Stimulated activated CD8-positive, alpha-beta memory T cell treated with anti-CD3 and anti-CD28 coated beads, Interleukin-15, amount 100 ng/mL, for 48 hours (primary cell): ENCODE measurements around the gene COA8.
"Not testable (repeated sequence)": the region's sequence is repeated elsewhere in the genome, so short reads cannot be mapped to it uniquely, and the experiment has no call there.

Experiments used
- DNase-seq, 2 donors: peaks; one replicate each; pipeline ENCODE4 v3.0.0-alpha.2; 2020; ENCODE audit warnings: low read depth in 2 of 2

The COA8 gene

DNA sequence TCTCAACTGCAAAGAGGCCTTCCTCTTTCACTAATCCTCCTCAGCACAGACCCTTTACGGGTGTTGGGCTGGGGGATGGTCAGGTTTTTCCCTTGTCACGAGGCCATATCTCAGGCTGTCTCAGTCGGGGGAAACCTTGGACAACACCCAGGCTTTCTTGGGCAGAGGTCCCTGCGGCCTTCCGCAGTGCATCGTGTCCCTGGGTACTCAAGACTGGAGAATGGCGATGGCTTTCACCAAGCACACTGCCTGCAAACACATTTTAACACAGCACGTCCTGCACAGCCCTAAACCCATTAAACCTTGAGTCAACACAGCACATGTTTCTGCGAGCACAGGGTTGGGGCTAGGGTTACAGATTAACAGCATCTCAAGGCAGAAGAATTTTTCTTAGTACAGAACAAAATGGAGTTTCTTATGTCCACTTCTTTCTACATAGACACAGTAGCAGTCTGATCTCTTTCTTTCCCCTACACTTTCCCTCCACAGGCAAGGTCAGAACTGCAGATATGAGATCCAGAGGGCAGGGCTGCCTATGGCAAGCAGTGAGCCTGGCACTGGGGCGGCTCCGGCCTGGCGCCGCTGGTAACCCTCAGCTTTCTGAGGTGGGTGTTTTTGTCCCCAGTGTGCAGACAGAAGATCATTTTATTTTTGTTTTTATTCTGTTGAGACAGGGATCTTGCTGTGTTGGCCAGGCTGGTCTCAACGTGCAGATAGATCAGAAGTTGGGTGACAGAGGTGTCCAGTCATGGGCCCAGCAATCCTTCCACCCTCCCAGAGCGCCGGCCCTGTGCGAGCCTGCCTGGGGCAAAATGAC, 37.1 kb upstream of the COA8 start:
- not testable (repeated sequence) for DNase-seq

DNA sequence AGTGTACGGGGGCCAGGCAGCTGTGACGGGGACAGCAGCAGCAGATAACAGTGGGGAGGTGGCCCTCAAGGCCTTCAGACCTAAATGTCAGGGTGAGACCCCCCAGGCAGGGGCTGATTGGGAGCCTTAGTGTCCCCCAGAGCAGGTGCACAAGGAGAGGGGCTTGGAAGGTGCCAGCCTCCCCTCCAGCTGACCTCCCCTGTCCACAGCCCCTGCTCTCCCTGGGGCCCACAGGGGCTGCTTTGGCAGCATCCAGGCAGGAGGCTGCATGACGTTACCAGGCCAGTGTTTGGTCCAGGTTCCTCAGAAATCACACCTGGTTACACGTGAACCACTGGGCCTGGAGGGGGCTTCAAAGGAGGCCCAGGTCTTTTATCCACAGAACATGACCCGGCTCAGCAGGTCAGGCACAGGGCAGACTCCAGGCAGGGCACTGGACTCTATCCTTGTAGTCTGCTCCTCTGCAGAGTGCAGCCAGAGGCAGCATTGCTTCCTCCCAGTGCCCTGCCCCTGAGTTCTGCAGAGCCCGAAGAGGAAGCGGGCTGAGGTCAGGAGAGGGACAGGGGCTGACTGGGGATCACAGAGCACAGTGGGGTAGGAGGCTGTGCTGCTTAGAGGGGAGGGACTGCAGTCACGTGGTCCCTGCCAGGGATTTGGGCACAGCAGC, 36.4 kb upstream of the COA8 start:
- no peak for DNase-seq

DNA sequence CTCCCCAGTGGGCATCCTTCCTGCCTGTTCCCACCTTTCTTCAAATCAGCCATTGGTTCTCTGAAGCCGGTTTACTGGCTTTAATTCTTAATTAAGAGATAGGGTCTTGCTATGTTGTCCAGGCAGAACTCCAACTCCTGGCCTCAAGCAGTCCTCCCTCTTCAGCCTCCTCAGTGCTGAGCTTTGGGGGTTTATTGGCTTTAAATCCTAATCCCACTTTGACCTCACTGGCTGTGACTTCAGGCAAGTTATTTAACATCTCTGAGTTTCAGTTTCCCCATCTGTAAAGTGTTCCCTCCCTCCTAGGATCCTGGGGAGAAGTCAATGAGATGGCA, 35.9 kb upstream of the COA8 start:
- no peak for DNase-seq

DNA sequence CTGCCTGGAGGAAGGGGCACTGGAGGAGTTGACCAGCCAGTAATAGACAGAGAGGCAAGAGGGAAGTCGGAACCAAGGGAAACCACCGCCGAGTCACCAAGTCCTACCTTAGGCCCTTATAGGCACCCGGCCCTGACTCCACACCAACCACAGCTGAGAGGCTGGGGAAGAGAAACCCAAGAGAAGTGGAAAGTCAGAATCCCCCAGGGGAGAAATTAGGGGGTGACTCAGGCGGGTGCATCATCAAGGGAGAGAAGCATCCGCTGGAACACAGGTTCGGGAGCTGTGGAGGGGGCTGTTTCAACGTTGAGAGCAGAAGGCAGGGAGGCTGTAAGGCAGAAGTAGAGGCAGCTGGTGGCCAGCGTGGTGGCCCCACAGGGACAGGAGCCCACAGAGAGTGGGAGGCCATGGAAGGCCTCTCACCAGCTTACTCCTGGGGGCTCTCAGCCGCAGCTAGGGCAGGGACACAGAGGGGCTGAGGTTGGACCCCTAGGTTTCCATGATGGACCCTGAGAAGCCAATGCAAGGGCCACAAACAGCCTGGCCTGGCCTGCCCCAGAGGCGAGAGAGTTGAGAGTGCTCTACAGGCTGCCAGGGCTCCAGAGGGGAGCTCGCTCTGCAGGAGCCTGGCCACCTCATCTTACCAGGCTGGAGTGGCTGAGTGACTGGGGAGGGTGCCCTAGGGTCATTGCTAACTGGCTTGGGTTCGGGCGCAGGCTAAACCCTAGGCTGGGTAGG, 35.2 kb upstream of the COA8 start:
- DNase-seq: peak; percentile 34 to 36

DNA sequence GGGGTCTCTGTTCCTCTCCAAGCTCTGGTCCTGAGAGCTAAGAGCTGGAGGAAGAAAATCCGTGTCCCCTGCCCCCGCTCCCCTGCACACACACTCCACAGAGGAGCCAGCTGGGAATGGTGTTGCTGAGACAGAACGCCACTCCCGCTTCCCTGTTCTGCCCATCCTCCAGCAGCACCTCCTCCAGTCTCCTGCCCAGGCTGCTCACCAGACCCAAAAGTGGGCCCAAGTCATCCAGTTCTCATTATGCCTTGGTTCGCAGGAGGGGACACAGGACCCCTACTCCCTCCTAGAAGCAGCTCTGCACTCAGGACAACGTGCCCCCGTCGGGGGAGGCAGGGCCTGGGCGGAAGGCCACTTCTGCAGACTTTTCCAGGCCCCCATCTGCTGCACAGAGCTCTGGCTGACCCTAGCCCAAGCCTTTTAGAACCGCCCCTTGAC, 34.6 kb upstream of the COA8 start:
- DNase-seq: no peak

DNA sequence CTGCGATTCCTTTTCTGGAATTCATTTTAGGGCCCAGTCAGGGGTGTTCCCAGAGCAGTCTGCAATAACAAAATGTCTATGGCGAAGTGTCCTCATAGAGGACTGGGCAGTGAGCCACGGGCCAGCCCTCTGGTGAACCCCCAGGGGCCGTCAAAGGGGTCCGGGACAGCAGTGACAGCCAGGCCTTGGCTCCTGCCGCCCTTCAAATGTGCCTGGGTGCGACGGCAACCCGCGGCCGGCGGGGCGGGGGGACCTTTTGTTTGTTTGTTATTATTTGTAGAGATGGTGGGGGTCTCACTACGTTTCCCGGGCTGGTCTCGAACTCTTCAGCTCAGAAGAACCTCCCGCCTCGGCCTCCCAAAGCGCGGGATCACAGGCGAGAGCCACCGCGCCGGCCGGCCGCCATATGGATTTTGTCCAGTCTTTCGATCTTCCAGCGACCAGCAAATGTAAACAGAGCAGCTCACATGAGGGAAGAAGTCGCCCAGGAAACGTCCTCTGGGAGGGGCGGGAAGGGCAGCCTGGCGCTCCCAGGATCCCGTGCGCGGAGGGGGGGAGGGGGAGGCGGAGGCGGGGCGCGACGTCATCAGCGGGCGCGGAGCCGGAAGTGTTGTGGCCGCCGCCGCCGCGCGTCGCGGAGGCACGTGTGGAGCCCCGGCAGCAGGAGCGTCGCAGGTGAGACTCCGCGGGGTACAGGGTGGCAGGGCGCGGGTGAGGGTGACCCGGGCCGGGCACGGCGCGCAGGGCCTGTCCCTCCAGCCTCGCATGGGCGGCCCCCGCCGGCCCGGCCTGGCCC, 34.0 kb upstream of the COA8 start, which contains the start of gene TRMT61A:
TSS of gene TRMT61A (plus strand) at position 610 of the 796 bp plus-strand sequence. CDS start 783 bp downstream, outside the sequence.
- peak; percentile 56 to 69 for DNase-seq

DNA sequence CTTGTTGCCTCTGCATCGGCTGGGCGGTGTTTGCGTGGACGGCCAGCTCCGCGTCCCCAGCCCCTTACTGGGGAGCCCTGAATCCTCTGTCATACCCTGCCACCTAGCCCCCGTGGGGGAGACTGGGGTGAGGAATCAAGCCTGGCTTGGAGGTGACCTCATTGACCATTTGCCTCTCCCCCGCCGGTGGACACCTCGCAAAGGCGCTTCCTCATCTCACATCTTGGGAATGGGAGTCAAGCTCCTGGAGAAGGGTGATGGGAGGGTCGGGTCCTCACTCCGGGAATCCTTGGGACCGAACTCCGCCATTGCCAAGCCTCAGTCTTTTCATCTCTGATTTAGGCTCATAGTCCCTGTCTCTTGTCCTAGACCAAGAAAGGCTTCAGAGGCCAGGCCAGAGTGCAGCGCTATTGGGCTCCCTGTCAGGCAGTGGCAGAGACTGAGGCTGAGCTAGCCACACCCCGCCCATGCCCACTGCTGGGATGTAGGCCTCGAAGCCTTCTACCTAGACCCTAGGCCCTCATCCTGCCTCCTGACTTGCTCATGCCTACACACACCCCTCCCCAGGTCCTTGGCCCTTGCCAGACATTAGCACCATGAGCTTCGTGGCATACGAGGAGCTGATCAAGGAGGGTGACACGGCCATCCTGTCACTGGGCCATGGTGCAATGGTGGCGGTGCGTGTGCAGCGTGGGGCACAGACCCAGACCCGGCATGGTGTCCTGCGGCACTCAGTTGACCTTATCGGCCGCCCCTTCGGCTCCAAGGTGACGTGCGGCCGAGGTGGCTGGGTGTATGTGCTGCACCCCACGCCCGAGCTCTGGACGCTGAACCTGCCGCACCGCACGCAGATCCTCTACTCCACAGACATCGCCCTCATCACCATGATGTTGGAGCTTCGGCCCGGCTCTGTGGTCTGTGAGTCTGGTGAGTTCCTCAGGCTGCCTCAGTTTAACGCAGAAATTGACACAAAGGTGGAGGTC, 33.1 kb upstream of the COA8 start:
- DNase-seq: no peak

DNA sequence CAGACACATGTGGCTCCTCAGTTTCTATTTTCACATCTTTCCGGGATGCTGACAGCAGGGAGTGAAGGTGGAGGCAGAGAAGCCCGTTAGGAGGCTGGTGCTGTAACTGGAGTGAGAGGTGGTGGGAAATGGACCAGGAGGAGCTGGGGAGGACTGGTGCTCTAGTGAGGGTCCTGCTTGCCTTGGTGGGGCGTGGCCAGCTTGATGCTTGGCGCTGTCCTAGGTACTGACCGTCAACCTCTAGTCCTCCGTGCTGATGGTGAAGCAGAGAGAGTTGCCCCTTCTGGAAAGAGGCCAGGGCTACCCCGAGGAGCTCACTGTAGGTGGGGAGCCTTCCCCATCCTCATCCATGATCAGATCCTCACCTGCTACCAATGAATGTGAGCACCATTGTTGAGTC, 32.4 kb upstream of the COA8 start:
- DNase-seq: no peak

DNA sequence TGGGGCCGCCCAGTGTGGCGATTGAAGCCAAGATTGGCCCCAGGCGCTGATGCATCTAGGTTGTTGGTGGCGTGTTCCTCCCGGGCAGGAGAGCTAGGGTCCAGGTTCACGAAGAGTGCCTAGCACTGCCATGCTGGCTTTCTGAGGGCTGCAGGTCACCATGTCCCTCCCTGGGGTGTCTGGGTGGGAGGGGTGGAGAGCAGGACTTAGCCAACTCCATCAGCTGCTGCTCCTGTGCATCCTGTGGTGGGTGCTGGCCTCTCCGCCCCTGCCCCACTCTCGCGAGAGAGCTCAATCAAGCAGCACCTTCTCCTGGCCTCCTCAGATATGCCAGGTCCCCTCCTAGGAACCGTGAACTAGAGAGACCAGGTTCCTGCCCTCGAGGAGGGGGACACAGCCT, 31.9 kb upstream of the COA8 start:
- DNase-seq: no peak

DNA sequence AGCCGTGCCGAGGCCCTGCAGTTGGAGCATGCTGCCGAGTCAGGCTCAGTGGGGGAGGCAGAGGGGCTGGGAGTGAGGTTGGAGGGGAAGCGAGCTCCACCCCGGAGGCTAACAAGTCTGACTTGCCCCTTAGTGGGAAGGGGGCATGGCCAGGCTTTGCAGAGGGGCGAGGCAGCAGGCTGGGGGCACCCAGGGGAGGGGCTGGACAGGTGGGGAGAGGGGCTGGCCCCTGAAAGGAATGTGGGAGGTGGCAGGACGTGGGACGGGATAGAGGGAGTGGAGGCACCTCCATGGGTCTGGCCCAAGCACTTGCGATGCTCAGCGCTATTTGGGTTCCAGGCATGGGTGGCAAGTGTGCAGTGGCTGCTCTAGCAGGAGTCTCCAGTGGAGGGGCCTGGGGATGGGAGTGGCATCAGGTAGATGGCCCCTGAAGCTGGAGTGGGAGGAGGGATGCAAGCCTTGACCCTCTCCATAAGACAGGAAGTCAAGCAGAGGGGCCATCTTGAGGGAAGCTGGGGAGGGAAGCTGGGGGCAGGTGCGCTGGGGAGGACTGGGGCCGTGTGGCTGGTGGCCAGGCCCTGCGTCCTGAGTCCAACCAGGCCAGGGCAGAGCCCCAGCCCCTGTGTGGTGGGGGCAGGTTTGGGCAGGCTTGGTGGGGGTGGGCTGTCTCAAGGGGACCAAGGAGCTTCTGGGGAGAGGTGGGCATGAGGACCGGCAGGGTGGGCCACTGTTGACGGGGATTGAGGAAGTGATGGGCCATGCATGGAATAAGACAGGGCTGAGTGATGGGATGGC, 31.1 kb upstream of the COA8 start:
- no peak for DNase-seq

DNA sequence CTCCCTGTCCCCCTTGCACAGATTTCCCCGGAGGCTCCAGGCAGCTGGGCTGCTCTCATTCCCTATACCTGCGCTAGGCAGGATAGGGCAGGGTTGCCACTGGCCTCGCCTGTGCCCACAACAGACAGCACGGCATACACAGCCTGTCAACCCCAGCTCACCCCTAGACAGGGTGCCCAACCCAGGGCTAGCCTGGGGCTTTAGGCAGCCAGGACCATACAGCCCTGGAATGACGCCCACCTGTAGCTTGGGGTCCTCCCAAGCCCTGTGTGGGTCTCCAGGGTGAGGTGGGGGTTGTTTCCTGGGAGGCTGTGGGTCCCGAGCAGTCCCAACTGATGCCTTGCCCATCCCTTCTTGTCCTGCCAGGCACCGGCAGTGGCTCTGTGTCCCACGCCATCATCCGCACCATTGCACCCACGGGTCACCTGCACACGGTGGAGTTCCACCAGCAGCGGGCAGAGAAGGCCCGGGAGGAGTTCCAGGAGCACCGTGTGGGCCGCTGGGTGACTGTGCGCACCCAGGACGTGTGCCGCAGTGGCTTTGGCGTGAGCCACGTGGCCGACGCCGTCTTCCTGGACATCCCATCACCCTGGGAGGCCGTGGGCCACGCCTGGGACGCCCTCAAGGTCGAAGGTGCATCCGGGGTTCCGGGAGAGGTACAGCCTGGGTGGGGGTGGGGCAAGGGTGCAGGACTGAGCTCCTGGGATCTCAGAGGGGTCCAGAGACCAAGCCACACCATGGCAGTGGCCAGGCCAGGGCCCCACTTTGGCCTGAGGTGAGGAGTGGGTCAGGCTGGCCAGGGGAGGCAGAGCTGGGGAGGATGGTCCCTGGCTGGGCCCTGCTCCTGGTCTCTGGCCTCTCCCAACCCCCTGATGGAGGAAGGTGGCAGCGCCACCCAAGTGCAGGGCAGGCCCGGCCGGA, 30.3 kb upstream of the COA8 start:
- DNase-seq: no peak

DNA sequence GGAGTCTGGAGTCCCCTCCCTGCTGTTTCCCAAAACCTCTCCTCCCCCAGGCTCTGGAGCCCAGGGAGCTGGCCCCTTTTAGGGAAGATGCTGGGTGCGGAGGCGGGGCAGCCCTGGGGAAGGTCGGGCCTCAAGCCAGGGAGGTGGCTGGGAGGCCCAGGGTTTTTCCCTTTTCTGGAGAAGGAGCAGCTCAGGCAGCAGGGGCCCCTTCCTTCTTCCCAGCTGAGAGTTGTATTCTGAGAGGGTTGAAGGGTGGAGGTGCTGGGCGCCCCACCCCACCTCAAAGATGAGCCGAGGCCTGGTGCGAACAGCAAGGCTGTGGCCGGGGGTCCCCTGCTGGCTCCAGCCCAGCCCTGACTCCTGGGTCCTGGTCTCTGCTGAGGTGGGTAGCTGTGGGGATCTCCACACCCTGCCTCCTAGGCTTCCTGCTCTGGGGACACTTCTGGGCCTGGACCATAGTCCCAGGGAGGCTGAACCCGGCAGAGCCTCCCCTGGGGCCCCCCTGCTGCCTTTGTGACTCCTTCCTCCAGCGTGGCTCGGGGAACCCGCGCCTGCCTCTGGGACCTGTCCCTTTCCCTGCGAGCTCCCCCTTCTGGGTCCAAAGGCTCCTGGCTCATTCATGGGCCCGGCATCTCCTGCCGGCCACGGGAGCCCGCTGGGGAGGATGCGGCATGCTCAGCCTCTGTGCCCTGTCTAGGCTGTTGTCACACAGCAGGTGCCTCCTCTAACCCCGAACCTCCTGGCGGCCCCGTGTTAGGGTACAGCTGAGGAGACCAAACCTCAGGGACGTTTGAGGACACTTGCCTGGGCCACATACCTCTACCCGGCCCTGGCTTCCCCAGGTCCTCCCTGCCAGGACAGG, 29.4 kb upstream of the COA8 start:
- no peak for DNase-seq

DNA sequence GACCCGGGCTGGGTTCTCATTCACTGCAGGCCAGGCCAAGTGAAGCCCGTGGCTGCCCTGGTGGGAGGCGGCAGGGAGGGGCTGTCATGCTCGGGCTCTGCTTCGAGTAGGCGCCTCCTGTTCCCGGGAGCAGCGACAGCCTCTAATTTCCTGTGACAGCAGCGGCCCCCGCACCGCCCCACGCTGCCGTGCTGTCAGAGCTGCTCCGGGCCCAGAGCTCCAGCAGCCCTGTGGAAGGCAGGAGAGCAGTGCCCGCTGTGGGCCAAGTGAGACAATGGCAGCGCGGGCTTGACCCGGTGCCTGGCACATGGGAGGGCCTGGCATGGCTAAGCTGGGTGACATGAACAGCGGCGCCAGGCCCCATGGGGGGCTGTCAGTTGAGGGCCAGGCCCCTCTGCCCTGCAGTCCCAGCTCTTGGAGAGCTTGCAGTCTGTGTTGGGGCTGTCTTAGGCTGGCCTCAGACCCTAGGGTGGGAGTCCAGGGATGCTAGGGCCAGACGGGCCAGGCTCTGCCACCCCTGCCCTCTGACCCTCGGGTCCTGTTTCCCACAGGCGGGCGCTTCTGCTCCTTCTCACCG, 28.7 kb upstream of the COA8 start:
- no peak for DNase-seq

DNA sequence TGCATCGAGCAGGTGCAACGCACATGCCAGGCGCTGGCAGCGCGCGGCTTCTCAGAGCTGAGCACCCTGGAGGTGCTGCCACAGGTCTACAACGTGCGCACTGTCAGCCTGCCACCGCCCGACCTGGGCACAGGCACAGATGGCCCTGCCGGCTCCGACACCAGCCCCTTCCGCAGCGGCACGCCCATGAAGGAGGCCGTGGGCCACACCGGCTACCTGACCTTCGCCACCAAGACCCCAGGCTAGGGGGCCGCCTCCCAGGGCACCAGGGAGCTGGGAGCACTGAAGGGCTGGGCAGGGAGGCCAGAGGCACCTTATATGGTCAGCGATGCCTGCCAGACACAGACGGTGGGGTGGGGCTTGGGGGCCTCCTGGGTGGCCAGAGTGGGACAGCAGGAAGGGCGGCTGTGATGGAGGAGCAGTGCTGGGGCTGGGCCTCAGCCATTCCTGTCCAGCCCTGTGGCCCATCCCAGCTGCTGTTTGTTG, 28.1 kb upstream of the COA8 start:
- no peak for DNase-seq

DNA sequence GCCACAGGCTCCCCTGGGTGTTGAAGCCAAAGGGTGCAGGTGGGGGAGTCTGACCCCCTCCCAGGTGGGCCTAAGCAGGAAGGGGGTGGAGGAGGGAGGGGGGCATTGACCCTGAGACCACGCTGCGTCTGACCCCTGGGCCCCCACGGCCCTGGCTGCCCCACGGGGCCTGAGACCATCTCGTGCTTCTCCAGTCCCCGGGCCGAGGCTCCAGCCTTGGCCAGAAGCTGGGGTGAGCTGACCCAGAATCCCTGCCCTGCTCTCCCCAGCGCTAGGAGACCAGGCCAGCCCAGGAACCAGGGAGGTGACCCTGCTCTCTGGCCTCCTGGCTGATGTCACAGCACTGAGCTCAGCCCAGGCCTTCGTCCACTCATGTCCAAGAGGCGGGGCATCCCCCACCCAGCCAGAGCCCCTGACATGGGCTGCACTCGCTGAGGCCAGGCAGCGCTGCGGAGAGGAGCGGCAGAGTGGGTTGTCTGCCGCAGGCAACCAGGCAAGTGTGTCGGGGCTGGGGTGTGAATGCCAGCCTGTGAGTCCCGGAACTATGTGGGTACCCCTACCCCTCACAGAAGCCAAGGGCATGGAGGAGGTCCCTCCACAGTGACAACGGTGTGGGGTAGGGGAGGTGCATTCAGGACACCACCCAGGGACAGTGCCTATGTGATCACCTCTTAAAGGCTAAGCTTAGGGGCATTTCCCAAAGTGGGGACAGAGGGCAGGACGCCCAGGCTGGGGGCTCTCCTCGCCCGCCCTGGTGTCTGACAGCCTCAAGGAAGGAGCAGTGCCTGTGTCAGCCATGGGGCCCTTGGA, 27.5 kb upstream of the COA8 start:
- DNase-seq: no peak

DNA sequence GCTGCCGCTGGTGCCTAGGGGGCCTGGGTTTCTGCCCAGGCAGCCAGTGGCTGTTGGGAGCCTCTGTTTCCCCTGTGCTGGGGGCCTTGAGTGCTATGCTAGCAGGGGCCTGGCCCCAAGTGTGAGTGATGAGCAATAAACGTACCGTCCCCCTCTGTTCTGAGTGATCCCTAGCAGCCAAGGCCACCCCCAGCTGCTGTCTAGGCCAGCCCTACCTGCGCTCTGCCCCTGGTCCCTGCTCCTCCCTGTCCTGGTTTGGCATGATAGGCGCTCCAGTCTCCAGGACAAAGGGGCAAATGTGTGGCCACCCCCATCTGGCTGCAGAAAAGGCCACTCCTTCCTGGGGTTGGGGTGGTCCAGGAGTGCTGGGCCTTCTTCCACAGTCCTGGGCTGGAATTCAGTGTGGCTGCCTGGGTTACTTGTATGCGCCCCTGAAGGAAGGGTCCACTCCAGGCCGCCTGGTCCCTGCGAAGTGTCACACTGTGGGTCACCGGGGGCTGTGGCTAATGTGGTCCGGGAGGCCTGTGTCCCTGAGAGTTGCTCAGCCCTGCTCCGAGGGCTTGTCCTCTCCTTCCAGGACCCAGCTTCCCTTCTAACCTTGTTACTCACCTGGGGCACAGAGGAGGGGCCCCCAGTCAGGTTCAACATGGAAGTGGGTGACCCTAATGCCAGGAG, 26.7 kb upstream of the COA8 start:
- no peak for DNase-seq
